HEK293 (cell line): ENCODE measurements around the gene CCNB1IP1.

Experiments used
- ATF2 ChIP-seq: fragments of 450-650 bp; formaldehyde crosslinking; IDR thresholded peaks from 2 replicates; pipeline ENCODE4 v1.5.1; 2016; ENCODE audit warnings: missing biosample characterization, missing genetic modification characterization, low read depth
- GLIS2 ChIP-seq: fragments of 450-650 bp; formaldehyde crosslinking; IDR thresholded peaks from 2 replicates; pipeline ENCODE4 v1.5.1; 2016; ENCODE audit warnings: missing biosample characterization, missing genetic modification characterization
- KLF10 ChIP-seq: fragments of 450-650 bp; IDR thresholded peaks from 2 replicates; pipeline ENCODE4 v1.5.1; 2018; ENCODE audit warnings: missing biosample characterization, mild to moderate bottlenecking, missing genetic modification characterization
- KLF17 ChIP-seq: fragments of 450-650 bp; formaldehyde crosslinking; IDR thresholded peaks from 2 replicates; pipeline ENCODE4 v1.5.1; 2016; ENCODE audit warnings: missing biosample characterization, missing genetic modification characterization
- PATZ1 ChIP-seq: fragments of 450-650 bp; formaldehyde crosslinking; IDR thresholded peaks from 2 replicates; pipeline ENCODE4 v1.5.1; 2016; ENCODE audit warnings: missing biosample characterization, missing genetic modification characterization
- SCRT2 ChIP-seq: fragments of 450-650 bp; formaldehyde crosslinking; IDR thresholded peaks from 2 replicates; pipeline ENCODE4 v1.5.1; 2016; ENCODE audit warnings: missing biosample characterization, missing genetic modification characterization
- TRIM28 ChIP-seq: IDR thresholded peaks from 2 replicates; pipeline ENCODE4 v1.6.1; 2011; ENCODE audit warnings: low read length, control low read depth, borderline replicate concordance
- WT1 ChIP-seq: fragments of 450-650 bp; formaldehyde crosslinking; IDR thresholded peaks from 2 replicates; pipeline ENCODE4 v1.5.1; 2016; ENCODE audit warnings: missing biosample characterization, missing genetic modification characterization
- YY1 ChIP-seq: fragments of 450-650 bp; formaldehyde crosslinking; IDR thresholded peaks from 2 replicates; pipeline ENCODE4 v1.5.1; 2018; ENCODE audit warnings: missing biosample characterization, missing genetic modification characterization
- YY2 ChIP-seq: fragments of 450-650 bp; formaldehyde crosslinking; IDR thresholded peaks from 2 replicates; pipeline ENCODE4 v1.5.1; 2016; ENCODE audit warnings: missing biosample characterization, missing genetic modification characterization
- ZBTB10 ChIP-seq: fragments of 450-650 bp; formaldehyde crosslinking; IDR thresholded peaks from 2 replicates; pipeline ENCODE4 v1.5.1; 2016; ENCODE audit warnings: missing biosample characterization, missing genetic modification characterization
- ZBTB17 ChIP-seq: fragments of 450-650 bp; formaldehyde crosslinking; IDR thresholded peaks from 2 replicates; pipeline ENCODE4 v1.5.1; 2016; ENCODE audit warnings: missing biosample characterization, missing genetic modification characterization
- ZBTB21 ChIP-seq: fragments of 450-650 bp; formaldehyde crosslinking; IDR thresholded peaks from 2 replicates; pipeline ENCODE4 v1.5.1; 2017; ENCODE audit warnings: missing biosample characterization, missing genetic modification characterization
- ZBTB8A ChIP-seq: fragments of 450-650 bp; formaldehyde crosslinking; IDR thresholded peaks from 2 replicates; pipeline ENCODE4 v1.5.1; 2016; ENCODE audit warnings: missing biosample characterization, missing genetic modification characterization
- ZNF112 ChIP-seq: fragments of 450-650 bp; formaldehyde crosslinking; IDR thresholded peaks from 2 replicates; pipeline ENCODE4 v1.5.0; 2017; ENCODE audit warnings: missing biosample characterization, missing genetic modification characterization
- ZNF121 ChIP-seq: fragments of 450-650 bp; formaldehyde crosslinking; IDR thresholded peaks from 2 replicates; pipeline ENCODE4 v1.5.1; 2016; ENCODE audit warnings: missing biosample characterization, missing genetic modification characterization
- ZNF157 ChIP-seq: fragments of 450-650 bp; formaldehyde crosslinking; IDR thresholded peaks from 2 replicates; pipeline ENCODE4 v1.5.1; 2016; ENCODE audit warnings: missing biosample characterization, missing genetic modification characterization
- ZNF292 ChIP-seq: fragments of 450-650 bp; formaldehyde crosslinking; IDR thresholded peaks from 2 replicates; pipeline ENCODE4 v1.5.1; 2016; ENCODE audit warnings: low read depth, missing biosample characterization, missing genetic modification characterization, borderline replicate concordance
- ZNF324 ChIP-seq: fragments of 450-650 bp; formaldehyde crosslinking; IDR thresholded peaks from 2 replicates; pipeline ENCODE4 v1.5.1; 2016; ENCODE audit warnings: missing biosample characterization, missing genetic modification characterization
- ZNF341 ChIP-seq: fragments of 450-650 bp; formaldehyde crosslinking; IDR thresholded peaks from 2 replicates; pipeline ENCODE4; 2016; ENCODE audit warnings: low read depth, missing biosample characterization, missing genetic modification characterization
- ZNF433 ChIP-seq: fragments of 450-650 bp; formaldehyde crosslinking; IDR thresholded peaks from 2 replicates; pipeline ENCODE4 v1.5.1; 2016; ENCODE audit warnings: missing biosample characterization, missing genetic modification characterization, low read depth
- ZNF548 ChIP-seq: fragments of 450-650 bp; formaldehyde crosslinking; IDR thresholded peaks from 2 replicates; pipeline ENCODE4 v1.5.1; 2016; ENCODE audit warnings: missing biosample characterization, missing genetic modification characterization
- ZNF561 ChIP-seq: fragments of 450-650 bp; IDR thresholded peaks from 2 replicates; pipeline ENCODE4 v1.5.1; 2018; ENCODE audit warnings: missing biosample characterization, missing genetic modification characterization, borderline replicate concordance
- ZNF585B ChIP-seq: fragments of 450-650 bp; formaldehyde crosslinking; IDR thresholded peaks from 2 replicates; pipeline ENCODE4 v1.5.1; 2016; ENCODE audit warnings: missing biosample characterization, missing genetic modification characterization
- ZNF664 ChIP-seq: fragments of 450-650 bp; formaldehyde crosslinking; IDR thresholded peaks from 2 replicates; pipeline ENCODE4 v1.5.1; 2016; ENCODE audit warnings: missing biosample characterization, missing genetic modification characterization
- ZNF76 ChIP-seq: fragments of 450-650 bp; formaldehyde crosslinking; IDR thresholded peaks from 2 replicates; pipeline ENCODE4; 2016; ENCODE audit warnings: low read depth, missing biosample characterization, missing genetic modification characterization, borderline replicate concordance
- ZNF830 ChIP-seq: fragments of 450-650 bp; IDR thresholded peaks from 2 replicates; pipeline ENCODE4 v1.5.0; 2018; ENCODE audit warnings: missing biosample characterization, missing genetic modification characterization, low read depth, mild to moderate bottlenecking, moderate library complexity
- ZSCAN30 ChIP-seq: fragments of 450-650 bp; IDR thresholded peaks from 2 replicates; pipeline ENCODE4 v1.5.1; 2018; ENCODE audit warnings: missing biosample characterization, mild to moderate bottlenecking, missing genetic modification characterization, moderate library complexity
- TF ChIP-seq, protein P1 (sequence below): fragments of 450-650 bp; formaldehyde crosslinking; IDR thresholded peaks from 2 replicates; pipeline ENCODE4 v1.5.1; 2017; ENCODE audit warnings: missing biosample characterization, missing genetic modification characterization
- TF ChIP-seq, protein P2 (sequence below): fragments of 450-650 bp; formaldehyde crosslinking; optimal IDR thresholded peaks from 2 replicates; pipeline ENCODE3; 2016; ENCODE audit warnings: missing biosample characterization, mild to moderate bottlenecking, missing genetic modification characterization

Gene CCNB1IP1

DNA sequence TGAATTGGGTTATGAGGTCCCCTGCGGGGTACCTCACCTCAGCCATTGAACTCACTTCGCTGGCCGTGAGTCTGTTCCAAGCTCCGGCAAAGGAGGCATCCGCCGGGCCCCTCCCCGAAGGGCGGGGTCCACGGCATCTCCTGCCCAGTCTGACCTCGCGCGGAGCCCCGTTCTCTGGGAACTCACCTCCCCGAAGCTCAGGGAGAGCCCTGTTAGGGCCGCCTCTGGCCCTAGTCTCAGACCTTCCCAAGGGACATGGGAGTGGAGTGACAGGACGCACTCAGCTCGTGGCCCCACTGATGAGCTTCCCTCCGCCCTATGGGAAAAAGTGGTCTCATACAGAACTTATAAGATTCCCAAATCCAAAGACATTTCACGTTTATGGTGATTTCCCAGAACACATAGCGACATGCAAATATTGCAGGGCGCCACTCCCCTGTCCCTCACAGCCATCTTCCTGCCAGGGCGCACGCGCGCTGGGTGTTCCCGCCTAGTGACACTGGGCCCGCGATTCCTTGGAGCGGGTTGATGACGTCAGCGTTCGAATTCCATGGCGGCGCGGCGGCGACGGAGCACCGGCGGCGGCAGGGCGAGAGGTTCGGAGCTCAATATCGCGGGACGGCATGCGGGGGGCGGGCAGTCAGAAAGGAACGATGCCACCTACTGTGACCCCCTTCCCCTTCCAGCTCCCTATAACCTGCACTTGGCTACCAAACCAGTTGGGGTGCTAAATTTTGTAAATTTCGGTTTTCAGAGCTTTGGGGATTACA is 10.2 kb upstream of the CCNB1IP1 start, which contains the start of gene PARP2 (continued):
- TF ChIP-seq ZBTB10 (tag by site-specific recombination) (peak; percentile 98), PATZ1 (tag by site-specific recombination) (peak; percentile 88), KLF10 (tag by site-specific recombination) (peak; percentile 49; the same call in 1 of the 2 replicates), ZNF585B (no peak), ZNF324 (tag by site-specific recombination) (peak; percentile 38), ZNF157 (no peak), ZNF76 (tag by site-specific recombination) (peak; percentile 98), TRIM28 (peak; percentile 87), SCRT2 (tag by site-specific recombination) (no peak), WT1 (tag by site-specific recombination) (peak; percentile 60; the same call in 1 of the 2 replicates), YY1 (tag by site-specific recombination) (peak; percentile 92), ZNF112 (tag by site-specific recombination) (no peak), GLIS2 (tag by site-specific recombination) (peak; percentile 92), ZBTB17 (peak; percentile 71), ZNF292 (tag by site-specific recombination) (no peak), ZBTB21 (tag by site-specific recombination) (peak; percentile 94), ZNF121 (tag by site-specific recombination) (no peak), KLF17 (peak; percentile 85), ZNF830 (tag by site-specific recombination) (no peak), ZNF561 (tag by site-specific recombination) (peak; percentile 96), ZBTB8A (peak; percentile 99), ZNF548 (tag by site-specific recombination) (peak; percentile 87; the same call in 1 of the 2 replicates), ZNF664 (tag by site-specific recombination) (no peak), YY2 (tag by site-specific recombination) (peak; percentile 85), ZNF433 (tag by site-specific recombination) (no peak), ZNF341 (peak; percentile 81), ZSCAN30 (peak; percentile 42; the same call in 1 of the 2 replicates), ATF2 (tag by site-specific recombination) (peak; percentile 100)
- TF ChIP-seq, protein P1, sequence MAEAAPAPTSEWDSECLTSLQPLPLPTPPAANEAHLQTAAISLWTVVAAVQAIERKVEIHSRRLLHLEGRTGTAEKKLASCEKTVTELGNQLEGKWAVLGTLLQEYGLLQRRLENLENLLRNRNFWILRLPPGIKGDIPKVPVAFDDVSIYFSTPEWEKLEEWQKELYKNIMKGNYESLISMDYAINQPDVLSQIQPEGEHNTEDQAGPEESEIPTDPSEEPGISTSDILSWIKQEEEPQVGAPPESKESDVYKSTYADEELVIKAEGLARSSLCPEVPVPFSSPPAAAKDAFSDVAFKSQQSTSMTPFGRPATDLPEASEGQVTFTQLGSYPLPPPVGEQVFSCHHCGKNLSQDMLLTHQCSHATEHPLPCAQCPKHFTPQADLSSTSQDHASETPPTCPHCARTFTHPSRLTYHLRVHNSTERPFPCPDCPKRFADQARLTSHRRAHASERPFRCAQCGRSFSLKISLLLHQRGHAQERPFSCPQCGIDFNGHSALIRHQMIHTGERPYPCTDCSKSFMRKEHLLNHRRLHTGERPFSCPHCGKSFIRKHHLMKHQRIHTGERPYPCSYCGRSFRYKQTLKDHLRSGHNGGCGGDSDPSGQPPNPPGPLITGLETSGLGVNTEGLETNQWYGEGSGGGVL = peak; percentile 42; the same call in 1 of the 2 replicates
- TF ChIP-seq, protein P2, sequence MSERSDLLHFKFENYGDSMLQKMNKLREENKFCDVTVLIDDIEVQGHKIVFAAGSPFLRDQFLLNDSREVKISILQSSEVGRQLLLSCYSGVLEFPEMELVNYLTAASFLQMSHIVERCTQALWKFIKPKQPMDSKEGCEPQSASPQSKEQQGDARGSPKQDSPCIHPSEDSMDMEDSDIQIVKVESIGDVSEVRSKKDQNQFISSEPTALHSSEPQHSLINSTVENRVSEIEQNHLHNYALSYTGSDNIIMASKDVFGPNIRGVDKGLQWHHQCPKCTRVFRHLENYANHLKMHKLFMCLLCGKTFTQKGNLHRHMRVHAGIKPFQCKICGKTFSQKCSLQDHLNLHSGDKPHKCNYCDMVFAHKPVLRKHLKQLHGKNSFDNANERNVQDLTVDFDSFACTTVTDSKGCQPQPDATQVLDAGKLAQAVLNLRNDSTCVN = peak; percentile 65
